HCT116 (cell line): ENCODE measurements around the gene CYP1A2. TPM values are rescaled to one million over a fixed set of nuclear protein-coding genes. Genes with fewer than 3 reads are reported as not detected.

Source experiments
- ATAC-seq: fragments of 200-7000 bp; cut with Tn5 transposase; 2 replicates; pipeline ENCODE4 v1.9.1; 2020; ENCODE audit warnings: mild to moderate bottlenecking, moderate library complexity
- BruUV-seq: library from RNA; stranded (reverse); fragments of 400-500 nt; replicated peaks from 2 replicates; lab custom pipeline; 2021; lab: Mats Ljungman, UMichigan
- CTCF ChIA-PET: fragments of 300-600 bp; sonication (Branson Sonifier 250); formaldehyde crosslinking; loops from one replicate; lab custom pipeline; 2021; ENCODE audit warnings: antibody characterized with exemption; lab: Charles Lee
- POLR2A ChIA-PET: fragments of 300-600, 350-600 bp; sonication (Branson Sonifier 250); formaldehyde crosslinking; loops from one replicate; lab custom pipeline; 2021; ENCODE audit warnings: antibody characterized with exemption; lab: Charles Lee
- RAD21 ChIA-PET, 2 experiments: fragments of 300-600 bp; sonication (Branson Sonifier 250); formaldehyde crosslinking; loops; one replicate each; lab custom pipeline; 2023; ENCODE audit warnings: low total read pairs in 2 of 2; ENCODE audit not compliant: uncharacterized antibody in 2 of 2, unreplicated experiment in 2 of 2, low non-redundant PET in 1 of 2; lab: Charles Lee
- DNase-seq: peaks from one replicate; pipeline ENCODE4 v3.0.0-alpha.2; 2010; ENCODE audit warnings: low read depth, low spot score
- H2AFZ ChIP-seq: fragments of 200-600 bp; shearing (Covaris generic), sonication (generic); 2 replicates; pipeline ENCODE4 v1.6.1; 2017; ENCODE audit warnings: low read depth, mixed run types, mixed read lengths, antibody characterized with exemption, low read length; ENCODE audit not compliant: poor library complexity, severe bottlenecking
- H3K27ac ChIP-seq: 2 replicates; pipeline ENCODE4 v1.5.1; 2012; ENCODE audit warnings: low read depth, low read length
- H3K27me3 ChIP-seq: fragments of 200-600 bp; sonication (generic); 2 replicates; pipeline ENCODE4 v1.6.1; 2016; ENCODE audit warnings: mixed run types, low read length, mixed read lengths; ENCODE audit not compliant: insufficient read depth
- H3K36me3 ChIP-seq, 2 experiments: fragments of 200-500 bp in 1 of 2; fragments of 200-600 bp in 1 of 2; sonication (Bioruptor generic) in 1 of 2; sonication (generic) in 1 of 2; 2 replicates each; pipeline versions ENCODE4 v1.5.1 to v1.6.1; 2014 to 2016; ENCODE audit warnings: low read length in 2 of 2, inconsistent platforms in 1 of 2, mixed read lengths in 1 of 2, mixed run types in 1 of 2; ENCODE audit not compliant: insufficient read depth in 2 of 2, control insufficient read depth in 1 of 2
- H3K4me1 ChIP-seq, 2 experiments: fragments of 200-600 bp in 1 of 2; sonication (generic) in 1 of 2; 2 replicates each; pipeline versions ENCODE4 v1.5.1 to v1.6.1; 2012 to 2017; ENCODE audit warnings: low read length in 2 of 2, inconsistent platforms in 1 of 2, mild to moderate bottlenecking in 1 of 2, mixed read lengths in 1 of 2, mixed run types in 1 of 2, moderate library complexity in 1 of 2; ENCODE audit not compliant: insufficient read depth in 2 of 2, control insufficient read depth in 1 of 2
- H3K4me2 ChIP-seq: fragments of 200-600 bp; sonication (generic); 2 replicates; pipeline ENCODE4 v1.6.1; 2017; ENCODE audit warnings: mixed run types, low read length, mixed read lengths
- H3K4me3 ChIP-seq, 2 experiments: fragments of 200-600 bp in 1 of 2; sonication (generic) in 1 of 2; replicated peaks in 1 of 2; 2 replicates each; pipeline ENCODE4 v1.5.1; 2011 to 2016; ENCODE audit warnings: low read length in 2 of 2, control low read depth in 1 of 2, low read depth in 1 of 2, mild to moderate bottlenecking in 1 of 2, mixed read lengths in 1 of 2, mixed run types in 1 of 2
- H3K79me2 ChIP-seq: fragments of 200-600 bp; sonication (generic); 2 replicates; pipeline ENCODE4 v1.6.1; 2017; ENCODE audit warnings: mild to moderate bottlenecking, mixed run types, low read length, moderate library complexity, mixed read lengths; ENCODE audit not compliant: insufficient read depth
- H3K9ac ChIP-seq: fragments of 200-600 bp; sonication (generic); 2 replicates; pipeline ENCODE4 v1.6.1; 2016; ENCODE audit warnings: low read length, mixed read lengths
- H3K9me2 ChIP-seq: fragments of 200-600 bp; sonication (generic), shearing (Covaris generic); 2 replicates; pipeline ENCODE4 v1.6.1; 2017; ENCODE audit warnings: mixed run types, mild to moderate bottlenecking, moderate library complexity; ENCODE audit not compliant: insufficient read depth
- H3K9me3 ChIP-seq, 2 experiments: fragments of 200-500 bp in 1 of 2; fragments of 200-600 bp in 1 of 2; sonication (Bioruptor generic) in 1 of 2; sonication (generic) in 1 of 2; 2 replicates each; pipeline ENCODE4 v1.6.1; 2014 to 2017; ENCODE audit warnings: low read length in 2 of 2, mixed read lengths in 2 of 2, inconsistent platforms in 1 of 2, low read depth in 1 of 2, mild to moderate bottlenecking in 1 of 2, mixed run types in 1 of 2, moderate library complexity in 1 of 2; ENCODE audit not compliant: control insufficient read depth in 1 of 2, insufficient read depth in 1 of 2
- H4K20me1 ChIP-seq: fragments of 200-600 bp; sonication (generic), shearing (Covaris generic); 2 replicates; pipeline ENCODE4 v1.6.1; 2017; ENCODE audit warnings: mixed run types, mild to moderate bottlenecking, moderate library complexity; ENCODE audit not compliant: insufficient read depth
- CBX3 ChIP-seq: IDR thresholded peaks from 2 replicates; pipeline ENCODE4 v1.6.1; 2012; ENCODE audit warnings: low read depth
- CEBPB ChIP-seq: IDR thresholded peaks from 2 replicates; pipeline ENCODE4 v1.6.1; 2012; ENCODE audit warnings: low read depth
- ELF1 ChIP-seq: IDR thresholded peaks from 2 replicates; pipeline ENCODE4 v1.6.1; 2012; ENCODE audit warnings: low read depth, borderline replicate concordance
- EZH2 ChIP-seq: fragments of 200-600 bp; sonication (generic); IDR thresholded peaks from 2 replicates; pipeline ENCODE4 v1.6.1; 2017; ENCODE audit warnings: antibody characterized with exemption, mixed run types
- EZH2phosphoT487 ChIP-seq: fragments of 200-600 bp; IDR thresholded peaks from 2 replicates; pipeline ENCODE4 v1.6.1; 2018; ENCODE audit warnings: antibody characterized with exemption, borderline replicate concordance
- FOSL1 ChIP-seq: IDR thresholded peaks from 2 replicates; pipeline ENCODE4 v1.6.1; 2012; ENCODE audit warnings: low read depth
- JUND ChIP-seq: IDR thresholded peaks from 2 replicates; pipeline ENCODE4 v1.6.1; 2012
- POLR2A ChIP-seq: IDR thresholded peaks from 2 replicates; pipeline ENCODE4 v1.7.0; 2011; ENCODE audit warnings: borderline replicate concordance; ENCODE audit not compliant: insufficient read depth, insufficient read length; ENCODE audit errors: extremely low read depth
- RAD21 ChIP-seq: IDR thresholded peaks from 2 replicates; pipeline ENCODE4 v1.6.1; 2012; ENCODE audit warnings: low read depth, mild to moderate bottlenecking
- SIN3A ChIP-seq: IDR thresholded peaks from 2 replicates; pipeline ENCODE4 v1.6.1; 2012; ENCODE audit warnings: low read depth
- SP1 ChIP-seq: IDR thresholded peaks from 2 replicates; pipeline ENCODE4 v1.6.1; 2012; ENCODE audit warnings: low read depth
- SRF ChIP-seq: IDR thresholded peaks from 2 replicates; pipeline ENCODE4 v1.6.1; 2012; ENCODE audit warnings: low read depth
- TCF7L2 ChIP-seq: IDR thresholded peaks from 2 replicates; pipeline ENCODE4 v1.7.0; 2011; ENCODE audit warnings: borderline replicate concordance, inconsistent platforms; ENCODE audit not compliant: insufficient read depth, insufficient read length; ENCODE audit errors: extremely low read depth
- YY1 ChIP-seq: IDR thresholded peaks from 2 replicates; pipeline ENCODE4 v1.6.1; 2011; ENCODE audit warnings: low read length, low read depth, moderate library complexity, mild to moderate bottlenecking; ENCODE audit not compliant: insufficient replicate concordance; ENCODE audit errors: extremely low read depth
- ZFX ChIP-seq: fragments of 450-650 bp; IDR thresholded peaks from 2 replicates; pipeline ENCODE4 v1.6.1; 2017
- ZNF274 ChIP-seq: fragments of 200-500 bp; sonication (Bioruptor generic); IDR thresholded peaks from 2 replicates; pipeline ENCODE4 v1.6.1; 2014; ENCODE audit warnings: mild to moderate bottlenecking, low read depth, low read length, inconsistent platforms
- intact Hi-C: fragments of 100-400 bp; cut with micrococcal nuclease; formaldehyde crosslinking; loops from 2 replicates; pipeline ENCODE4 v1.10.0; 2022
- total RNA-seq: library from RNA; stranded (reverse); gene quantifications from one replicate; pipeline ENCODE4 v1.2.1, GENCODE V29; 2021; ENCODE audit not compliant: unreplicated experiment
- TF ChIP-seq, protein P1 (sequence below): IDR thresholded peaks from 2 replicates; pipeline ENCODE4 v1.6.1; 2012; ENCODE audit warnings: low read depth
- TF ChIP-seq, protein P2 (sequence below): IDR thresholded peaks from 2 replicates; pipeline ENCODE4 v1.6.1; 2012
- TF ChIP-seq, protein P3 (sequence below): IDR thresholded peaks from 2 replicates; pipeline ENCODE4 v1.6.1; 2011; ENCODE audit warnings: mild to moderate bottlenecking, low read length, moderate library complexity; ENCODE audit not compliant: insufficient replicate concordance; ENCODE audit errors: extremely low read depth
- TF ChIP-seq, protein P4 (sequence below): IDR thresholded peaks from 2 replicates; pipeline ENCODE4 v1.6.1; 2012

The CYP1A2 gene
- total RNA-seq, 1 experiment from 2014 or later, result not detected

DNA sequence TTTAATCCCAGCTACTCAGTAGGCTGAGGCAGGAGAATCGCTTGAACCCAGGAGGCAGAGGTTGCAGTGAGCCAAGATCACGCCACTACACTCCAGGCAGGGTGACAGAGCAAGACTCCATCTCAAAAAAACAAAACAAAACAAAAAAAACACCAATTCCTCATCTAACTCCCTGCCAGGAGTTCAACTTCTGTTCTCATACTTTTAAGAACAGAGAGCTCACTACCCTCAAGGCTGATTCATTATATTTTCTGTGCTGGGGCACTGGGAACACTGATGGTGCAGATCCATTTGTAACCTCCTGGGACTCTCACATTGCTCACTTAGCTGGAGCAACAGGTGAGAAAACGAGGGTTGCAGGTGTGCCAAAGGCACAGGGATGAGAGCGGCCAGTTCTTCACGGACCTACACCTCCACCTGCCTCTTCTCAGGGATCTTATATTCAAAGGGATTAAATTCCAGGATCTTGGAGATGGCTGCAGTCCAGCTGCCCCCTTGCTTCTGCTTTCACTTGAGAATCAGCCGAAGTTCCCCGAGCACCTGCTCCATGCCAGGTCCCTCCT lies 20.9 kb downstream of the CYP1A2 start:
- H3K27ac ChIP-seq, result no peak overlapping the region
- no peaks in the 10 kb centered on the region for H3K9me2 ChIP-seq
- no peak for DNase-seq
- H3K79me2 ChIP-seq, result no peaks in the 10 kb centered on the region
- TF ChIP-seq, protein P1, sequence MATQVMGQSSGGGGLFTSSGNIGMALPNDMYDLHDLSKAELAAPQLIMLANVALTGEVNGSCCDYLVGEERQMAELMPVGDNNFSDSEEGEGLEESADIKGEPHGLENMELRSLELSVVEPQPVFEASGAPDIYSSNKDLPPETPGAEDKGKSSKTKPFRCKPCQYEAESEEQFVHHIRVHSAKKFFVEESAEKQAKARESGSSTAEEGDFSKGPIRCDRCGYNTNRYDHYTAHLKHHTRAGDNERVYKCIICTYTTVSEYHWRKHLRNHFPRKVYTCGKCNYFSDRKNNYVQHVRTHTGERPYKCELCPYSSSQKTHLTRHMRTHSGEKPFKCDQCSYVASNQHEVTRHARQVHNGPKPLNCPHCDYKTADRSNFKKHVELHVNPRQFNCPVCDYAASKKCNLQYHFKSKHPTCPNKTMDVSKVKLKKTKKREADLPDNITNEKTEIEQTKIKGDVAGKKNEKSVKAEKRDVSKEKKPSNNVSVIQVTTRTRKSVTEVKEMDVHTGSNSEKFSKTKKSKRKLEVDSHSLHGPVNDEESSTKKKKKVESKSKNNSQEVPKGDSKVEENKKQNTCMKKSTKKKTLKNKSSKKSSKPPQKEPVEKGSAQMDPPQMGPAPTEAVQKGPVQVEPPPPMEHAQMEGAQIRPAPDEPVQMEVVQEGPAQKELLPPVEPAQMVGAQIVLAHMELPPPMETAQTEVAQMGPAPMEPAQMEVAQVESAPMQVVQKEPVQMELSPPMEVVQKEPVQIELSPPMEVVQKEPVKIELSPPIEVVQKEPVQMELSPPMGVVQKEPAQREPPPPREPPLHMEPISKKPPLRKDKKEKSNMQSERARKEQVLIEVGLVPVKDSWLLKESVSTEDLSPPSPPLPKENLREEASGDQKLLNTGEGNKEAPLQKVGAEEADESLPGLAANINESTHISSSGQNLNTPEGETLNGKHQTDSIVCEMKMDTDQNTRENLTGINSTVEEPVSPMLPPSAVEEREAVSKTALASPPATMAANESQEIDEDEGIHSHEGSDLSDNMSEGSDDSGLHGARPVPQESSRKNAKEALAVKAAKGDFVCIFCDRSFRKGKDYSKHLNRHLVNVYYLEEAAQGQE, result no peak
- TF ChIP-seq POLR2A (no peak), ELF1 (no peak), FOSL1 (no peak), EZH2phosphoT487 (no peak), SP1 (no peak), JUND (no peak), CBX3 (no peak), YY1 (no peak), EZH2 (no peak), ZFX (no peak), TCF7L2 (no peak), SIN3A (no peak), ZNF274 (no peak), SRF (no peak), RAD21 (no peak), CEBPB (no peak)
- TF ChIP-seq, protein P2, sequence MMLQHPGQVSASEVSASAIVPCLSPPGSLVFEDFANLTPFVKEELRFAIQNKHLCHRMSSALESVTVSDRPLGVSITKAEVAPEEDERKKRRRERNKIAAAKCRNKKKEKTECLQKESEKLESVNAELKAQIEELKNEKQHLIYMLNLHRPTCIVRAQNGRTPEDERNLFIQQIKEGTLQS, result no peak
- TF ChIP-seq, protein P3, sequence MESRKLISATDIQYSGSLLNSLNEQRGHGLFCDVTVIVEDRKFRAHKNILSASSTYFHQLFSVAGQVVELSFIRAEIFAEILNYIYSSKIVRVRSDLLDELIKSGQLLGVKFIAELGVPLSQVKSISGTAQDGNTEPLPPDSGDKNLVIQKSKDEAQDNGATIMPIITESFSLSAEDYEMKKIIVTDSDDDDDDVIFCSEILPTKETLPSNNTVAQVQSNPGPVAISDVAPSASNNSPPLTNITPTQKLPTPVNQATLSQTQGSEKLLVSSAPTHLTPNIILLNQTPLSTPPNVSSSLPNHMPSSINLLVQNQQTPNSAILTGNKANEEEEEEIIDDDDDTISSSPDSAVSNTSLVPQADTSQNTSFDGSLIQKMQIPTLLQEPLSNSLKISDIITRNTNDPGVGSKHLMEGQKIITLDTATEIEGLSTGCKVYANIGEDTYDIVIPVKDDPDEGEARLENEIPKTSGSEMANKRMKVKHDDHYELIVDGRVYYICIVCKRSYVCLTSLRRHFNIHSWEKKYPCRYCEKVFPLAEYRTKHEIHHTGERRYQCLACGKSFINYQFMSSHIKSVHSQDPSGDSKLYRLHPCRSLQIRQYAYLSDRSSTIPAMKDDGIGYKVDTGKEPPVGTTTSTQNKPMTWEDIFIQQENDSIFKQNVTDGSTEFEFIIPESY, result no peak
- TF ChIP-seq, protein P4, sequence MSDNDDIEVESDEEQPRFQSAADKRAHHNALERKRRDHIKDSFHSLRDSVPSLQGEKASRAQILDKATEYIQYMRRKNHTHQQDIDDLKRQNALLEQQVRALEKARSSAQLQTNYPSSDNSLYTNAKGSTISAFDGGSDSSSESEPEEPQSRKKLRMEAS, result no peak
- H4K20me1 ChIP-seq, result no peaks in the 10 kb centered on the region
- no peaks in the 10 kb centered on the region for H3K27me3 ChIP-seq
- no peak overlapping the region for H3K4me2 ChIP-seq
- intact Hi-C loops, result loop anchor here (1.0 to 2.0 kb wide), 3 partner anchors 31 to 395 kb away; no protein-coding TSS in a partner anchor
- no peak overlapping the region for H3K4me3 ChIP-seq
- no peaks in the 10 kb centered on the region for H3K36me3 ChIP-seq
- no peaks in the 10 kb centered on the region for H3K9me3 ChIP-seq
- H3K4me1 ChIP-seq, result peaks cover 2 to 16% of the 10 kb centered on the region in 2 experiments; a peak in 3 of 4 replicates
- no peak for ATAC-seq
- RAD21 ChIA-PET, result interaction anchor here (0.7 to 1.9 kb wide), 12 partner anchors 46 to 148 kb away, joined by 3 to 13 read pairs (median 4); no protein-coding TSS in a partner anchor
- no TSS peak for BruUV-seq
- H3K9ac ChIP-seq, result no peak overlapping the region
- POLR2A ChIA-PET, result interaction anchor here (1.6 to 2.5 kb wide), 2 partner anchors 10 to 135 kb away, joined by 6 to 14 read pairs; no protein-coding TSS in a partner anchor
- H2AFZ ChIP-seq, result no peak overlapping the region
- CTCF ChIA-PET, result interaction anchor here (0.7 to 6.1 kb wide), 23 partner anchors 8 to 458 kb away, joined by 3 to 258 read pairs (median 7); partner anchors contain the start of gene CPLX3
